HepG2 (cell line): ENCODE results near the gene POU2AF3. TPM values are rescaled to one million over a fixed set of nuclear protein-coding genes. Genes with fewer than 3 reads are reported as not detected.
"Not testable (repeated sequence)": the region's sequence is repeated elsewhere in the genome, so short reads cannot be mapped to it uniquely, and the experiment has no call there.

Source experiments
- ATAC-seq: fragments of 200-7000 bp; cut with Tn5 transposase; 3 replicates; pipeline ENCODE4 v1.9.1; 2020; ENCODE audit warnings: mild to moderate bottlenecking, moderate library complexity
- BruUV-seq: library from RNA; stranded (reverse); fragments of 400-500 nt; replicated peaks from 2 replicates; lab custom pipeline; 2021; lab: Mats Ljungman, UMichigan
- CTCF ChIA-PET: fragments of 300-600 bp; formaldehyde crosslinking; extraction: SDS; loops from one replicate; lab custom pipeline; 2021; ENCODE audit warnings: low total read pairs, inconsistent platforms, low intra/inter-chr PET ratio; lab: Yijun Ruan, JAX
- POLR2A ChIA-PET: fragments of 350-600 bp; sonication (Branson Sonifier 250); formaldehyde crosslinking; loops from one replicate; lab custom pipeline; 2020; ENCODE audit warnings: antibody characterized with exemption, inconsistent platforms; lab: Yijun Ruan, JAX
- DNase-seq: peaks from one replicate; pipeline ENCODE4 v3.0.0-alpha.2; 2015; ENCODE audit warnings: low spot score
- FAIRE-seq: peaks from 3 replicates; lab custom pipeline; 2011; peaks lifted over from hg19 to GRCh38; lab: Jason Lieb, UNC
- H2AFZ ChIP-seq: one replicate; pipeline ENCODE4 v1.6.1; 2011; ENCODE audit warnings: low read length, inconsistent platforms
- H3K27ac ChIP-seq: fragments of 300-600 bp; 3 replicates; pipeline ENCODE4 v1.8.0; 2011; ENCODE audit warnings: mixed run types, mild to moderate bottlenecking, mixed read lengths, low read length, inconsistent platforms; ENCODE audit not compliant: insufficient read depth; ENCODE audit errors: extremely low read length
- H3K27me3 ChIP-seq, 2 experiments: fragments of 200-600 bp in 1 of 2; 2 replicates in 1 of 2; 3 replicates in 1 of 2; pipeline versions ENCODE4 v1.6.0 to v1.8.0; 2011; ENCODE audit warnings: low read length in 2 of 2, mild to moderate bottlenecking in 2 of 2, moderate library complexity in 2 of 2, inconsistent platforms in 1 of 2; ENCODE audit not compliant: insufficient read depth in 2 of 2, control insufficient read depth in 1 of 2
- H3K36me3 ChIP-seq, 2 experiments: fragments of 200-600 bp in 1 of 2; replicated peaks in 1 of 2; 2 replicates in 1 of 2; 3 replicates in 1 of 2; pipeline versions ENCODE4 v1.5.1 to v1.8.0; 2011; ENCODE audit warnings: low read length in 2 of 2, inconsistent platforms in 1 of 2; ENCODE audit not compliant: insufficient read depth in 2 of 2, control insufficient read depth in 1 of 2
- H3K4me1 ChIP-seq: 2 replicates; pipeline ENCODE4 v1.5.1; 2012; ENCODE audit warnings: low read length, inconsistent platforms; ENCODE audit not compliant: insufficient read depth
- H3K4me2 ChIP-seq: 2 replicates; pipeline ENCODE4 v1.6.0; 2011; ENCODE audit warnings: low read depth, low read length, inconsistent platforms
- H3K4me3 ChIP-seq, 3 experiments: fragments of 200-600 bp in 1 of 3; sonication (generic), shearing (Covaris generic) in 1 of 3; replicated peaks in 1 of 3; 2 replicates each; pipeline ENCODE4 v1.5.1; 2011 to 2016; ENCODE audit warnings: low read length in 3 of 3, inconsistent platforms in 2 of 3, low read depth in 2 of 3, mild to moderate bottlenecking in 2 of 3, control low read depth in 1 of 3, mixed read lengths in 1 of 3; ENCODE audit not compliant: insufficient read depth in 1 of 3
- H3K79me2 ChIP-seq: one replicate; pipeline ENCODE4 v1.6.1; 2011; ENCODE audit warnings: low read length, inconsistent platforms; ENCODE audit not compliant: insufficient read depth
- H3K9ac ChIP-seq: 2 replicates; pipeline ENCODE4 v1.6.0; 2011; ENCODE audit warnings: mild to moderate bottlenecking, low read depth, low read length, inconsistent platforms; ENCODE audit not compliant: insufficient read depth
- H3K9me3 ChIP-seq: 2 replicates; pipeline ENCODE4 v1.5.1; 2012; ENCODE audit warnings: mild to moderate bottlenecking, low read length
- H4K20me1 ChIP-seq: 2 replicates; pipeline ENCODE4 v1.6.0; 2011; ENCODE audit warnings: inconsistent platforms, mild to moderate bottlenecking, low read length, moderate library complexity; ENCODE audit not compliant: insufficient read depth
- FOXM1 ChIP-seq: sonication (generic); formaldehyde crosslinking; IDR thresholded peaks from 2 replicates; pipeline ENCODE4 v1.5.0; 2020; ENCODE audit warnings: missing genetic modification reagents
- HNF4A ChIP-seq: sonication (generic); formaldehyde crosslinking; IDR thresholded peaks from 2 replicates; pipeline ENCODE4 v1.4.0; 2020; ENCODE audit warnings: missing genetic modification reagents
- RXRB ChIP-seq: IDR thresholded peaks from 2 replicates; pipeline ENCODE4 v1.6.1; 2016; ENCODE audit warnings: borderline replicate concordance, missing genetic modification reagents, missing compliant biosample characterization
- WGBS: methylation state at CpG from one replicate; pipeline ENCODE4 v1.1.6; 2017; ENCODE audit warnings: low lambda C conversion rate; 5-methylcytosine and 5-hydroxymethylcytosine counted together
- in situ Hi-C: cut with HindIII; loops from 2 replicates; pipeline ENCODE4 v1.10.0; 2017; ENCODE audit warnings: low pct_unique_long_range_greater_than_20kb; ENCODE audit not compliant: extremely low pct_ligation_motif_present
- intact Hi-C: fragments of 100-400 bp; cut with micrococcal nuclease; formaldehyde crosslinking; loops from one replicate; pipeline ENCODE4 v1.10.0; 2022; ENCODE audit not compliant: unreplicated experiment
- polyA plus RNA-seq, 8 experiments: library from polyadenylated mRNA; depleted of rRNA in 3 of 8; stranded (reverse) in 7 of 8; unstranded in 1 of 8; fragments of >200 nt; fragmentation: Illumina TruSeq in 4 of 8; extraction: Trizol in 4 of 8; gene quantifications; 2 replicates each; pipeline versions ENCODE4 v1.2.1 to v1.2.3, GENCODE V29; 2011 to 2016; ENCODE audit warnings: low read depth in 4 of 8, missing spikeins in 1 of 8, mixed read lengths in 1 of 8; ENCODE audit not compliant: insufficient read depth in 1 of 8
- total RNA-seq, 5 experiments: library from RNA; depleted of rRNA; stranded (reverse); fragments of >200 nt; fragmentation: Illumina TruSeq; extraction: Trizol; gene quantifications; 2 replicates each; pipeline ENCODE4 v1.2.3, GENCODE V29; 2016; ENCODE audit warnings: low read depth in 1 of 5
- TF ChIP-seq, protein P1 (sequence below): sonication (generic); formaldehyde crosslinking; IDR thresholded peaks from 2 replicates; pipeline ENCODE4 v1.8.0; 2022; ENCODE audit warnings: low read depth, missing genetic modification reagents
- TF ChIP-seq, protein P2 (sequence below): sonication (generic); formaldehyde crosslinking; IDR thresholded peaks from 2 replicates; pipeline ENCODE4 v1.4.0; 2020; ENCODE audit warnings: low read depth, mild to moderate bottlenecking, missing genetic modification reagents

POU2AF3 gene
- total and polyA plus RNA-seq, 2 of the 13 experiments (the other 11 are each of a cell fraction or from before 2014, with no cell fraction given), result 7.8 to 71.2 TPM

DNA sequence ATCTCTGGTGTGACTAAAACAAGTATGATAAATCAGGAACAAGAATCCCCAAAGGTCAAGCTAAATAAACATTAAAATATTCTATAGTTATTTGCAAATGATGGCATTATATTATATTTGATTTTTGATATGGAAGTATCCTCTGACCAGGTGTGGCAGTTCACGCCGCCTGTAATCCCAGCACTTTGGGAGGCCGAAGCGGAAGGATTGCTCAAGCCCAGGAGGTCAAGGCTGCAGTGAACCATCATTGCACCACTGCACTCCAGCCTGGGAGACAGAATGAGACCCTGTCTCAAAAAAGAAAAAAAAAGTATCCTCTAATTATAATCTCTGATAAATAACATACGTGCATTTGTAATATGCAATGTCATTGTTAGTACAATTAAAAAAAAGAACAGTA, 6.6 kb upstream of the POU2AF3 start (continued):
- TF ChIP-seq, protein P1, sequence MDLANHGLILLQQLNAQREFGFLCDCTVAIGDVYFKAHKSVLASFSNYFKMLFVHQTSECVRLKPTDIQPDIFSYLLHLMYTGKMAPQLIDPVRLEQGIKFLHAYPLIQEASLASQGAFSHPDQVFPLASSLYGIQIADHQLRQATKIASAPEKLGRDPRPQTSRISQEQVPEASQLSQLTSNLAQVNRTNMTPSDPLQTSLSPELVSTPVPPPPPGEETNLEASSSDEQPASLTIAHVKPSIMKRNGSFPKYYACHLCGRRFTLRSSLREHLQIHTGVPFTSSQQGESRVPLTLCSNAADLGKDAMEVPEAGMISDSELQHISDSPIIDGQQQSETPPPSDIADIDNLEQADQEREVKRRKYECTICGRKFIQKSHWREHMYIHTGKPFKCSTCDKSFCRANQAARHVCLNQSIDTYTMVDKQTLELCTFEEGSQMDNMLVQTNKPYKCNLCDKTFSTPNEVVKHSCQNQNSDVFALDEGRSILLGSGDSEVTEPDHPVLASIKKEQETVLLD (CRISPR knock-in tag), result no peak
- TF ChIP-seq HNF4A, result peak; percentile 34; the same call in 1 of the 2 replicates

GRCh38 chr11:111292408-111292807, 5.9 kb upstream of the POU2AF3 start:
- CTCF ChIA-PET, DNase-seq, BruUV-seq, H3K27ac ChIP-seq, intact Hi-C loops, in situ Hi-C loops, H3K9ac ChIP-seq, H2AFZ ChIP-seq, H3K36me3 ChIP-seq, POLR2A ChIA-PET, H3K4me3 ChIP-seq, H3K27me3 ChIP-seq, H3K4me2 ChIP-seq, H4K20me1 ChIP-seq, H3K79me2 ChIP-seq, ATAC-seq, FAIRE-seq, H3K9me3 ChIP-seq: not testable (repeated sequence)
- peaks cover 32% of the 10 kb centered on the region for H3K4me1 ChIP-seq
- WGBS, result 100% methylated on average over 1 of the region's 1 CpG

DNA sequence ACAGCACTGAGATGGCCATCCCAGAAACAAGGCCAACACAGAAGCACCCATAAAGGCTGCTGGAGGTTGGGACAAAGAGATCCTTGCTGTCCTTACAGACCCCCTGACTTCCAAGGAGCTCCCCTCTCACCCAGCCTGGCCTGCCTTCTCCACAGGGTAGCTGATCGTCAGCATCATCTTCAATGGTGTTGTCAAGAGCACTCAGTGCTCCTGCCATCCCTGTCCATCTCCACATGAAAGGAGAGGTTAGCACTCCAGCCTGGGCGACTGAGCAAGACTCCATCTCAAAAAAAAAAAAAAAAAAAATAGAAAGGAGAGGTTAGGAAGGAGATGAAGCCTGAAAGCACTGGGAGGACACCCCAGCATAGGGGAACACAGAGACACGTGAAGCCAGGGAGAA, 2.1 kb upstream of the POU2AF3 start:
- DNase-seq (no peak), FAIRE-seq (no peak), ATAC-seq (no peak)
- CTCF ChIA-PET, result interaction anchor here (1.5 kb wide), 1 partner anchor 127 kb away, joined by 3 read pairs; no protein-coding TSS in a partner anchor
- intact Hi-C loops, result no loop called here
- WGBS, result 100% methylated on average over 3 of the region's 3 CpGs
- Histone ChIP-seq H3K9ac (no peak overlapping the region), H3K27ac (no peak overlapping the region), H3K4me1 (peaks cover 41% of the 10 kb centered on the region), H2AFZ (no peak overlapping the region), H4K20me1 (no peaks in the 10 kb centered on the region), H3K27me3 (no peaks in the 10 kb centered on the region), H3K4me3 (no peak overlapping the region), H3K79me2 (peaks cover 16% of the 10 kb centered on the region), H3K9me3 (no peaks in the 10 kb centered on the region), H3K36me3 (no peaks in the 10 kb centered on the region), H3K4me2 (no peak overlapping the region)
- in situ Hi-C loops, result loop anchor here (5.0 kb wide), 1 partner anchor 61 kb away; no protein-coding TSS in a partner anchor
- POLR2A ChIA-PET, result interaction anchor here (0.7 to 1.5 kb wide), 2 partner anchors 38 to 40 kb away, joined by 3 to 4 read pairs; no protein-coding TSS in a partner anchor
- BruUV-seq, result no TSS peak
- TF ChIP-seq FOXM1 (no peak), RXRB (CRISPR knock-in tag) (no peak)
- TF ChIP-seq, protein P2, sequence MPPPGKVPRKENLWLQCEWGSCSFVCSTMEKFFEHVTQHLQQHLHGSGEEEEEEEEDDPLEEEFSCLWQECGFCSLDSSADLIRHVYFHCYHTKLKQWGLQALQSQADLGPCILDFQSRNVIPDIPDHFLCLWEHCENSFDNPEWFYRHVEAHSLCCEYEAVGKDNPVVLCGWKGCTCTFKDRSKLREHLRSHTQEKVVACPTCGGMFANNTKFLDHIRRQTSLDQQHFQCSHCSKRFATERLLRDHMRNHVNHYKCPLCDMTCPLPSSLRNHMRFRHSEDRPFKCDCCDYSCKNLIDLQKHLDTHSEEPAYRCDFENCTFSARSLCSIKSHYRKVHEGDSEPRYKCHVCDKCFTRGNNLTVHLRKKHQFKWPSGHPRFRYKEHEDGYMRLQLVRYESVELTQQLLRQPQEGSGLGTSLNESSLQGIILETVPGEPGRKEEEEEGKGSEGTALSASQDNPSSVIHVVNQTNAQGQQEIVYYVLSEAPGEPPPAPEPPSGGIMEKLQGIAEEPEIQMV (CRISPR knock-in tag), result no peak
